Measurements from ENCODE around the gene IL24. TPM values are rescaled to one million over a fixed set of nuclear protein-coding genes. Genes with fewer than 3 reads are reported as not detected.

IL24 gene
- total RNA-seq, 1 experiment from 2014 or later = not detected

GRCh38 chr1:206908038-206908437 is 10.8 kb downstream of the IL24 start:
- Histone ChIP-seq H4K20me1 (ENCODE audit: insufficient read depth) (no peaks in the 10 kb centered on the region), H3K4me1 (ENCODE audit: control insufficient read depth in 1 of 2, insufficient read depth in 2 of 2, low read length in 2 of 2) (peaks cover 8 to 44% of the 10 kb centered on the region in 2 experiments), H3K27me3 (ENCODE audit: insufficient read depth, low read length) (no peaks in the 10 kb centered on the region; the same call in 1 of the 2 replicates), H3K36me3 (ENCODE audit: control insufficient read depth in 1 of 2, insufficient read depth in 2 of 2, low read length in 2 of 2) (no peaks in the 10 kb centered on the region), H2AFZ (ENCODE audit: low read depth, low read length, poor library complexity, severe bottlenecking) (no peak overlapping the region), H3K4me2 (ENCODE audit: low read length) (no peak overlapping the region), H3K9me2 (ENCODE audit: insufficient read depth) (no peaks in the 10 kb centered on the region), H3K9me3 (ENCODE audit: control insufficient read depth in 1 of 2, insufficient read depth in 1 of 2, low read depth in 1 of 2, low read length in 2 of 2) (no peaks in the 10 kb centered on the region), H3K79me2 (ENCODE audit: insufficient read depth, low read length) (no peaks in the 10 kb centered on the region), H3K4me3 (replicated peaks in 1 of 2; ENCODE audit: low read depth in 1 of 2, low read length in 2 of 2) (no peak overlapping the region), H3K27ac (ENCODE audit: low read depth, low read length) (no peak overlapping the region), H3K9ac (ENCODE audit: low read length) (no peak overlapping the region)
- ChIA-PET RAD21 (ENCODE audit: low non-redundant PET in 1 of 2, low total read pairs in 2 of 2, uncharacterized antibody in 2 of 2, unreplicated experiment in 2 of 2) (no interaction called here), POLR2A (no interaction called here), CTCF (interaction anchor here (1.2 to 2.3 kb wide), 4 partner anchors 10 to 173 kb away, joined by 3 to 12 read pairs (median 4); partner anchors contain the start of gene FCMR)
- intact Hi-C loops (cut with micrococcal nuclease) = no loop called here
- ATAC-seq = no peak
- no TSS peak for BruUV-seq (replicated peaks)
- no peak for DNase-seq (ENCODE audit: low read depth, low spot score)
- no peak for TF ChIP-seq POLR2A (IDR thresholded peaks at IDR 0.05; ENCODE audit: borderline replicate concordance, extremely low read depth, insufficient read depth, insufficient read length)
- no peak for TF ChIP-seq RAD21 (IDR thresholded peaks at IDR 0.05; ENCODE audit: low read depth)
- TF ChIP-seq ELF1 (IDR thresholded peaks at IDR 0.05; ENCODE audit: borderline replicate concordance, low read depth) = no peak
- TF ChIP-seq YY1 (IDR thresholded peaks at IDR 0.05; ENCODE audit: extremely low read depth, insufficient replicate concordance, low read depth, low read length) = no peak
- no peak for TF ChIP-seq CBX3 (IDR thresholded peaks at IDR 0.05; ENCODE audit: low read depth)
- no peak for TF ChIP-seq EZH2 (IDR thresholded peaks at IDR 0.05)
- TF ChIP-seq ZNF274 (IDR thresholded peaks at IDR 0.05; ENCODE audit: low read depth, low read length) = no peak
- no peak for TF ChIP-seq SRF (IDR thresholded peaks at IDR 0.05; ENCODE audit: low read depth)

GRCh38 chr1:206909161-206909882 is 12.1 kb downstream of the IL24 start:
- Histone ChIP-seq H3K79me2 (ENCODE audit: insufficient read depth, low read length) (no peaks in the 10 kb centered on the region), H3K4me1 (ENCODE audit: control insufficient read depth in 1 of 2, insufficient read depth in 2 of 2, low read length in 2 of 2) (peaks cover 8 to 44% of the 10 kb centered on the region in 2 experiments), H3K9me2 (ENCODE audit: insufficient read depth) (no peaks in the 10 kb centered on the region), H3K9me3 (ENCODE audit: control insufficient read depth in 1 of 2, insufficient read depth in 1 of 2, low read depth in 1 of 2, low read length in 2 of 2) (no peaks in the 10 kb centered on the region), H3K4me3 (replicated peaks in 1 of 2; ENCODE audit: low read depth in 1 of 2, low read length in 2 of 2) (peak overlapping the region; percentile 37 to 60), H3K36me3 (ENCODE audit: control insufficient read depth in 1 of 2, insufficient read depth in 2 of 2, low read length in 2 of 2) (no peaks in the 10 kb centered on the region), H3K27ac (ENCODE audit: low read depth, low read length) (no peak overlapping the region), H3K27me3 (ENCODE audit: insufficient read depth, low read length) (no peaks in the 10 kb centered on the region; the same call in 1 of the 2 replicates), H2AFZ (ENCODE audit: low read depth, low read length, poor library complexity, severe bottlenecking) (peak overlapping the region; percentile 93), H4K20me1 (ENCODE audit: insufficient read depth) (no peaks in the 10 kb centered on the region), H3K9ac (ENCODE audit: low read length) (peak overlapping the region; percentile 50), H3K4me2 (ENCODE audit: low read length) (peak overlapping the region; percentile 86)
- DNase-seq (ENCODE audit: low read depth, low spot score) = no peak
- intact Hi-C loops (cut with micrococcal nuclease) = no loop called here
- BruUV-seq (replicated peaks) = no TSS peak
- POLR2A ChIA-PET = interaction anchor here (1.1 kb wide), 1 partner anchor 297 kb away, joined by 3 read pairs; the partner anchor contains the start of gene EIF2D
- ATAC-seq = peak; percentile 78
- CTCF ChIA-PET = interaction anchor here (0.7 to 2.3 kb wide), 17 partner anchors 9 to 592 kb away, joined by 3 to 13 read pairs (median 5); partner anchors contain the start of genes FCMR and IL20
- RAD21 ChIA-PET (ENCODE audit: low non-redundant PET in 1 of 2, low total read pairs in 2 of 2, uncharacterized antibody in 2 of 2, unreplicated experiment in 2 of 2) = interaction anchor here in 1 of 2 experiments (1.1 to 1.2 kb wide), 2 partner anchors 73 to 175 kb away, joined by 3 read pairs; no protein-coding TSS in a partner anchor
- TF ChIP-seq EZH2 (IDR thresholded peaks at IDR 0.05) = no peak
- peak; percentile 60; the same call in 1 of the 2 replicates for TF ChIP-seq EGR1 (IDR thresholded peaks at IDR 0.05; ENCODE audit: low read depth)
- TF ChIP-seq MAX (IDR thresholded peaks at IDR 0.05) = peak; percentile 49; the same call in 1 of the 2 replicates
- 0 out of 2 replicates have a peak, but pooled peaks have one; percentile 18 for TF ChIP-seq ZFX (IDR thresholded peaks at IDR 0.05)
- no peak for TF ChIP-seq ATF3 (IDR thresholded peaks at IDR 0.05)
- TF ChIP-seq SIN3A (IDR thresholded peaks at IDR 0.05; ENCODE audit: low read depth) = no peak
